A673 (cell line): ENCODE measurements around the gene EHMT1. TPM values are rescaled to one million over a fixed set of nuclear protein-coding genes. Genes with fewer than 3 reads are reported as not detected.

Source experiments
- BruUV-seq: library from RNA; stranded (reverse); fragments of 400-500 nt; replicated peaks from 2 replicates; lab custom pipeline; 2021; lab: Mats Ljungman, UMichigan
- CTCF ChIA-PET: fragments of 300-600 bp; sonication (Branson Sonifier 250); formaldehyde crosslinking; loops from one replicate; lab custom pipeline; 2022; ENCODE audit warnings: antibody characterized with exemption; lab: Charles Lee
- POLR2A ChIA-PET: fragments of 300-600 bp; sonication (Branson Sonifier 250); formaldehyde crosslinking; loops from one replicate; lab custom pipeline; 2022; ENCODE audit warnings: antibody characterized with exemption; ENCODE audit not compliant: low non-redundant PET; lab: Charles Lee
- DNase-seq: peaks from one replicate; pipeline ENCODE4 v3.0.0-alpha.2; 2015; ENCODE audit warnings: low spot score
- H3K27ac ChIP-seq: fragments of 200-600 bp; sonication (generic); 2 replicates; pipeline ENCODE4 v1.5.1; 2016; ENCODE audit warnings: mixed run types, low read depth, mild to moderate bottlenecking, mixed read lengths, antibody characterized with exemption, low read length; ENCODE audit not compliant: poor library complexity, severe bottlenecking
- H3K27me3 ChIP-seq: fragments of 200-600 bp; sonication (generic); replicated peaks from 2 replicates; pipeline ENCODE4 v1.6.1; 2017; ENCODE audit warnings: mixed run types, low read depth, mild to moderate bottlenecking, mixed read lengths, antibody characterized with exemption, low read length; ENCODE audit not compliant: insufficient read depth, poor library complexity
- H3K36me3 ChIP-seq: fragments of 200-600 bp; sonication (generic); 2 replicates; pipeline ENCODE4 v1.6.1; 2016; ENCODE audit warnings: mixed run types, mild to moderate bottlenecking, mixed read lengths, antibody characterized with exemption, low read length; ENCODE audit not compliant: insufficient read depth, poor library complexity, severe bottlenecking
- H3K4me1 ChIP-seq: fragments of 200-600 bp; sonication (generic); 2 replicates; pipeline ENCODE4 v1.6.1; 2017; ENCODE audit warnings: mixed run types, mild to moderate bottlenecking, mixed read lengths, antibody characterized with exemption, low read length; ENCODE audit not compliant: insufficient read depth, poor library complexity, severe bottlenecking
- H3K4me3 ChIP-seq: fragments of 200-600 bp; sonication (generic); 2 replicates; pipeline ENCODE4 v1.5.1; 2016; ENCODE audit warnings: low read depth, mixed run types, mild to moderate bottlenecking, mixed read lengths, low read length; ENCODE audit not compliant: poor library complexity, severe bottlenecking
- H3K9me3 ChIP-seq: fragments of 200-600 bp; sonication (generic); 2 replicates; pipeline ENCODE4 v1.6.1; 2016; ENCODE audit warnings: mixed run types, low read depth, mild to moderate bottlenecking, mixed read lengths, antibody characterized with exemption, low read length; ENCODE audit not compliant: poor library complexity, severe bottlenecking
- CTCF ChIP-seq: fragments of 300-800, 200-600 bp; sonication (generic); conservative IDR thresholded peaks from 2 replicates; pipeline ENCODE4 v1.5.1; 2017; ENCODE audit warnings: low read depth, mild to moderate bottlenecking, antibody characterized with exemption, low read length, moderate library complexity, mixed read lengths
- EZH2 ChIP-seq: fragments of 200-600 bp; sonication (generic); IDR thresholded peaks from 2 replicates; pipeline ENCODE4 v1.6.1; 2017; ENCODE audit warnings: borderline replicate concordance, low read depth, mild to moderate bottlenecking, mixed read lengths, antibody characterized with exemption, low read length; ENCODE audit not compliant: poor library complexity, severe bottlenecking
- intact Hi-C: fragments of 100-400 bp; cut with micrococcal nuclease; formaldehyde crosslinking; loops from one replicate; pipeline ENCODE4 v1.10.0; 2022; ENCODE audit not compliant: unreplicated experiment
- total RNA-seq: library from RNA; stranded (reverse); gene quantifications from 2 replicates; pipeline ENCODE4 v1.2.3, GENCODE V29; 2021

Gene EHMT1
- total RNA-seq, 1 experiment from 2014 or later: 115 TPM

- ChIA-PET POLR2A (no interaction called here), CTCF (no interaction called here)
- Histone ChIP-seq H3K4me3 (no peak overlapping the region), H3K27me3 (no peaks in the 10 kb centered on the region), H3K9me3 (no peaks in the 10 kb centered on the region), H3K27ac (no peak overlapping the region), H3K4me1 (peaks cover 18% of the 10 kb centered on the region), H3K36me3 (no peaks in the 10 kb centered on the region)
- TF ChIP-seq EZH2 (no peak), CTCF (no peak)
- DNase-seq: no peak
- no TSS peak for BruUV-seq
- intact Hi-C loops: no loop called here
These were observed 61.0 kb downstream of the EHMT1 start for GRCh38 chr9:137679695-137680305.

GRCh38 chr9:137680444-137681358 lies 61.9 kb downstream of the EHMT1 start:
- POLR2A ChIA-PET: no interaction called here
- no peaks in the 10 kb centered on the region for H3K9me3 ChIP-seq
- intact Hi-C loops: no loop called here
- no peaks in the 10 kb centered on the region for H3K27me3 ChIP-seq
- CTCF ChIA-PET: no interaction called here
- no peak overlapping the region for H3K27ac ChIP-seq
- no peaks in the 10 kb centered on the region for H3K36me3 ChIP-seq
- no TSS peak for BruUV-seq
- no peak for TF ChIP-seq EZH2
- no peak for TF ChIP-seq CTCF
- H3K4me3 ChIP-seq: no peak overlapping the region
- peaks cover 18% of the 10 kb centered on the region for H3K4me1 ChIP-seq
- DNase-seq: no peak

- H3K4me3 ChIP-seq: no peak overlapping the region
- H3K27me3 ChIP-seq: no peaks in the 10 kb centered on the region
- no peak overlapping the region for H3K27ac ChIP-seq
- no peaks in the 10 kb centered on the region for H3K9me3 ChIP-seq
- DNase-seq: no peak
- H3K36me3 ChIP-seq: no peaks in the 10 kb centered on the region
- POLR2A ChIA-PET: no interaction called here
- intact Hi-C loops: no loop called here
- TF ChIP-seq CTCF (no peak), EZH2 (no peak)
- peaks cover 18% of the 10 kb centered on the region for H3K4me1 ChIP-seq
- CTCF ChIA-PET: no interaction called here
- no TSS peak for BruUV-seq
These were observed 63.8 kb downstream of the EHMT1 start for GRCh38 chr9:137682428-137683105.
